GM21381 (cell line): ENCODE results near the gene KRT78.

Experiments used
- ATAC-seq: cut with Tn5 transposase; IDR thresholded peaks from one replicate; pipeline ENCODE4 v1.9.1; 2021; ENCODE audit warnings: mild to moderate bottlenecking, moderate library complexity; ENCODE audit not compliant: unreplicated experiment

Gene KRT78

DNA sequence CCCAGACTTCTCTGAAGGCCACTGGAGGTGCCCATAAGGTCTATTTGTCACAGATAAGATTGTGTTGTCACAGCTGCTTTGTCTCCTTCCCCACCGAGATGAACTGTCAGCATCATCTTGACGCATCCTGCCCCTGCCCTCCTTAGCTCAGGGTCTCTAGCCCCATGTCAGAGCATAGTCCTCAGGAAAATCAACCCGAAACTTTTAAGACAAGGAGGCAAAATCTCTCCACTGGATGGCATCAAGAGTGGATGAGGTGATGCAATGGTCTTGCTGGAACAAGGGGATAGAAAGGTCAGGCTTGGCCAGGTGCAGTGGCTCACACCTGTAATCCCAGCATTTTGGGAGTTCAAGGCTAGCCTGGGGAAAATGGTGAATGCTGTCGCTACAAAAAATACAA lies 22.8 kb downstream of the KRT78 start:
- no peak for ATAC-seq

DNA sequence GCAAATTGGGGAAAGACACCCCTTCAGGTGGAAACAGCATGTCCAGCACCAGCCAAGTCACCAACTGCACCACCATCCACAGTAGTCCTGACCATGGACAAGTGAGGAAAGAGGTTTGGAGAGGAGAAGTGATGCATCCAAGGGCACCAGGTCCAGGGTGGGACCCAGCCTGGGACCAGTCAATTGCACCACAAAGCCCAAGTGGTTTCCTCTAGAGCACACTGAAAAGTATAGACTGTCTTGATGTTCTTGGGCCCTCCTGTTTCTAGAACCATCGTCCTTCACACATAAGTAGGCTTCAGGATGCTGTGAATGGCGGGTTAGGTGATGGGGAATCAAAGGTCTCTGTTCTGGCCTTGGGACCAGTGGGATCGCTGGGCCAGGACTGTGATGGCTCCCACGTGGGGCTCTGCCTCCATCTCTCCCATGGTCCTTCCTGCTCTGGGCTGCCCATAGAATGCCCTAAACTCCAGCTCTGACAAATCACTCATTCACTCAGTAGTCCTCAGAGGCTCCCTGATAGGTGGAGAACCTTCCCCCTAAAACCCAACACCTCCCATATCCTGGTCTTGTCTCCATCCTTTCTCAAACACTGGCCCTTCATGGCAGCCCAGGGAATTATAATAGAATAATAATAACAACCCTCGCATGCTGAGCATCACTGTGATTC lies 23.9 kb downstream of the KRT78 start:
- no peak for ATAC-seq

DNA sequence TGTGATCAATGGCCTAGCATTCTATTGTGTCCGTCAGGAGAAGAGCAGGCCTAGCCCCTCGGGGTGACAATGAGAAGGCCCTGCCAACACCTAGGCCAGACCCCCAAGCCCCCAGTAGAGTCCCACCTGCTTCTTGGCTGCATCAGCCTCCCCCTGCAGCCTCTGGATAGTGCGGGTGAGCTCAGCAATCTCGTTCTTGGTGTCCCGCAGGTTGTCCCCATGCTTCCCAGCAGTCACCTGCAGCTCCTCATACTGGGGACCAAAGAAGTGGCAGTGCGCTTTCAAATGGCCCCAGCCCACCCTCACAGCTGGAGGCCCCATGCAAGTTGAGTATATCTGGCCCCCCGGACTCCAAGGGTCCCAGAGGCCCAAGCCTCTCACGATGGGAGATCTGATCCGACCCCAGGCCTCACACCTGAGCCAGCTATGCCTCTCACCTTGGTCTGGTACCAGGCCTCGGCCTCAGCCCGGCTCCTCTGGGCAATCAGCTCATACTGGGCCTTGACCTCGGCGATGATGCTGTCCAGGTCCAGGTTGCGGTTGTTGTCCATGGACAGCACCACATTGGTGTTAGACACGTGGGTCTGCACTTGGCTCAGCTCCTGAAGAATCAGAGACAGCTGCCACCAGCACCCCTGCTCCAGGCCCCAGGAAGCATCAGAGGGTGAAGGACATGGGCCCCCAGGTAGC lies 24.9 kb downstream of the KRT78 start:
- ATAC-seq = no peak

DNA sequence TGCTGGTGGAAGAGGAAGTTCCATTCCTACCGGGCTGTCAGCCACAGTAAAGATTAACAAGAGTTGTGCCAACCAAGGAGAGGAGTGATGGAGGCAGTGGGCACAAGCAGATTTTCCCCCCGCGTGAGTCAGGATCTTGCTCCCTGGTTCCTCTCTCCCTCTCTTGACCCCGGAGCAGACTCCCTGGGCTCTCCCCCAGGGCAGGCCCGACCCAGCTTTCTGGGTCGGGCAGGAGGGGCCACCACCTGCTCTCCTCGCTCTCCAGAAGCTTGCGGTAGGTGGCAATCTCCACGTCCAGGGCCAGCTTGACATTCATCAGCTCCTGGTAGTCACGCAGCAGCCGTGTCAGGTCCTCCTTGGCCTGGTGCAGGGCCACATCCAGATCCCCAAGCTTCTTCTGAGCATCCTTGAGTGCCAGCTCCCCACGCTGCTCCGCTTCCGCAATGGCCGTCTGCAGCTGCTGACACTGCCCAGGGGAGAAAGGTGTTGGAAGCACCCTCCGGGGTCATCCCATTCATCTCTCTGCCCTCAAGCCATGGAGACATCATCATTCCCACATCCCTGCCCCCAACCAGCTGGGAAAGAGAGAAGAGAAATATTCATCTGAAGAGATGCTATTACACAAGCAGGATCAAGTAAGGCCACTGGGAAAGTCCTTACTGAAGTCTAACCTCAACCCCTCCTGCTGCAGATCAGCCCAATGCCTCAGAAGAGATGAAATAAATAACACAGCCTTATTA lies 25.9 kb downstream of the KRT78 start:
- no peak for ATAC-seq

DNA sequence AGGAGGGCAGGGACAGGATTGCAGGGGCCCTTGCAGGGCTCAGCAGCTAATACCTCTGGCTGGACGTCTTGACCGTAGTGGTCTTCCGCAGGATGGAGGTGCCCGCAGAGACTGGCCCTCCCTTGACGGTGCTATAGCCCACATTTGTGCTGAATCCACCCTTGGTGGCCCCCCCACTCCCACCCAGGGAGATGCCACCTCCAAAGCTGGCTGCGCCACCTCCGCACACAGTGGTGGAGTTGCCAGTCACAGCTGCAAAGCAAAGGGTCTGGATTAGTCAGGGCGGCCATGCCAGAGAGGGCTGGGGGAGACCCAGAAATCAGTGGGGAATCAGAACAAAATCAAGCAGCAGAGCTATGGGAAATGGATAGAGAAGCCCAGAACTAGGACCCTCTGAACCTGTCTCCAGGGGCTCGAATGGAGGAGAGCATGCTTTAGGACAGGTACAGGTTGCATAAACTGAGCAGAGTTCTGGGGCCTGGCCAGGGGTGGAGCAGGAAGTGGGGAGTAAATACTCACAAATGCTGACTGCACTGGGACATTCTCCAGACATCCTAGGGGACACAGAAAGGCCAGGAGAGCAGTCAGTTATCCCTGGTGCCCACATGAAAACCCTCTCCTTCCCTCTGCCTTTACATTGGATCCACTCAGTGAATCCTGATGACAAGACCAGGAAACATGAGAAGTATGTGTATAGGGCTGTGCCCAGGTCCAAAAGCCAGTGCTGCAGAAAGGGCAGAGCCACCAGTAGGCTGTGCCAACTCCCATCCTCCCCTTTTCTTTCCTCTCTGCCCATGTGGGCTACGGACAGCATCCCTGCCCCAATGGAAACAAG lies 26.8 kb downstream of the KRT78 start:
- ATAC-seq = no peak

DNA sequence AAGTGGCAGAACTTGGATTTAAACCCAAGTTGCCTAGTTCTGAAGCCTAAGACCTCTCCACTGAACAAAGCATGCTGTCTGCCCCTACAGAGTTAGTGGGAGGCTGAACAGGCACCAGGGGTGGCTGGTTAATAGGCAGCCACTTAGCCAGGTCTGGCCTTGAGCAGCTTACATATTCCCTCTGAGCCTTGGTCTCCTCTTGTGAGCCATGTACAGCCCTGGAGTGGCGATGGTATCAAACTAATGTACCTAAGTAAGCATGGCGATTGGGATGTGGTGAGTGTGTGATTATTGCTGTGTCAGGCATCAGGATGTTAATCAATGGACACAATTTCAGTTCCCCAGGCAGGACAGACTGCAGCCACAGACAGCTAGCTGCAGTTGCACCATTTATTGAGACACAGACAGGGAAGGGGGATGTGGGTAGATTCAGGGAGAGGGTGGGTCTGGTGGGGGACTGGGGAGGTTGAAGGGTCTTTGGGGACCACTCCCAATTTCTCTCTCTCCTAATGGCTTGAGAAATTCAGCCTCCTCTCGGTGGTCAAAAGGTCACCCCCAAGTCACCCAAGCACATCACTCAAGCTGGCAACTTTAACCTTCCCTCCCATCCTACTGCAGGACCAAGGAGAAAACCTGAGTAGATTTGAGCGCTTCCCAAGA lies 27.6 kb downstream of the KRT78 start:
- ATAC-seq = no peak

DNA sequence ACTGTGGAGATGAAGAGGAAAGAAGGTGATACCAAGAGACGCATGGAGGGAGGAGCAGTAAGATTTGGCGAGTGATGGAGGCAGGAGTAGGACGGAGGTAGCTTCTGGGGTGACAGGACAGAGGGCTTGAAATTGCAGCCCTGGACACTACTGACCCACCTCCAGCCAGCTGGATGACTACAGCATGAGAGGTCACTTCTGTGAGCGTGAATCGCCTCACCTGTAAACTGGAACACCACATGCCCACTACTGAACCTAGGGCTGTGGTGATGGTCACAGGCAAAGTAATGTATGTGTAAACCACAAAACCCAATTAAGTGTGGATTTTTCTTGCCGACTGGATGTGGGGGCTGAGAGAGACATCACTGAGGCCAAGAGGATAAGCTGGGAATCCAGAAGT lies 28.3 kb downstream of the KRT78 start:
- ATAC-seq = no peak

DNA sequence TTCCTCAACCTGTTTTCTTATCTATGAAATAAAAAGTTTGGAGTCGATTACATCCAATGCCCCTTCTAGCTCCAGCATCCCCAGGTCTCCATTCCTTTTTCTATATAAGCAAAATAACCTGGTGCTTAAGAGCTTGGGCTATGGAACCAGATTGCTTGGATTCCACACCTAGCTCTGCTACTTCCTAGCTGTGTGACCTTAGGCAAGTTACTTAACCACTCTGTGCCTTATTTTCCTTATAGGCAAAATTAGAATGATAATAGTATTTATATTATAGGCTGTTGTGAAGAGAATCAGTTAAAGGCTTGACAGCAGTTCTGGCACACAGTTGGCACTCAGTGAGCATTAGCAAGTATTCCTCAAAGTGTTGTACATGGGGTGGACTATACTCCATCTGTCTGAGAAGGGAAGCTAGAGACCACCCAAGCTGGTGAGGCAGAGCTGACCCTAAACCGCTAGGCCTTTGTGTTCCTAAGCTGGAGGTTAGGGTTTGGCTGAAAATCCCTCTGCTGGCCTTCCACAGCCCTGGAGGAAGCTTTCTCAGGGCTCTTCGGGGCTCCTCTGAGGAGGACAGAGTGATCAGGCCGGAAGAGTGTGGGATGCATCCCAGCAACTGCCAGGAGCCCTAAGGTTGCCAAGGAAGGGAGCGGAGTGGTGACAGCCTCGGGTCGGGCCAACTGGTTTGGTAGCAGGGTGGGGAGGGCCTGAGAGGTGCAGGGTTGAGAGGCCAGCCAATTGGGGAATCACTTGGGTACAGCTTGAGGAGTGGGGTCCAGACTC lies 28.9 kb downstream of the KRT78 start:
- ATAC-seq = no peak

DNA sequence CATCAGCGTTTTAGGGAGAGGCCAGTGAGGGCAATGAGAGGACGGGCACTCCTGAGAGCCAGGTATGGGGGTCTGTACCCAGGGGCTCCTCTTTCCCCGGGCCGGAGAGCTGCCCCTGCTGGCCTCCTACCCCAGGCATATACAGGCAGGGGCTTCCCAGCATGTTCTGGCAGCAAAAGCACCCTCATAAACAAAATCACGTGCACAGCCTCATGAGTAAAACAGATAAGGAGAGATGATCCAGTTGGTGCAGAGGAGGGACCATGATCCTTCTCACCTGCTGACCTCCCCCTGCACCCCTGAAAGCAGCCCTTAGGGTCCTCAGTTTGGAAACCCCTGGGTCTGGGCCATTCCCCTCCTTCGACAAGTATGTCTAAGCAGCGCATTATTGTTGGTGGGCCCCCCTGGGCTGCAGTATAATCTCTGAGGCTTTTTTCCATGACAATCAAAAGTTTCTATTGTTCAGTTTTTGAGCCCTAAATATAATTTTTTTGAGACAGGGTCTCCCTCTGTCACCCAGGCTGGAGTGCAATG lies 29.8 kb downstream of the KRT78 start:
- ATAC-seq = no peak

DNA sequence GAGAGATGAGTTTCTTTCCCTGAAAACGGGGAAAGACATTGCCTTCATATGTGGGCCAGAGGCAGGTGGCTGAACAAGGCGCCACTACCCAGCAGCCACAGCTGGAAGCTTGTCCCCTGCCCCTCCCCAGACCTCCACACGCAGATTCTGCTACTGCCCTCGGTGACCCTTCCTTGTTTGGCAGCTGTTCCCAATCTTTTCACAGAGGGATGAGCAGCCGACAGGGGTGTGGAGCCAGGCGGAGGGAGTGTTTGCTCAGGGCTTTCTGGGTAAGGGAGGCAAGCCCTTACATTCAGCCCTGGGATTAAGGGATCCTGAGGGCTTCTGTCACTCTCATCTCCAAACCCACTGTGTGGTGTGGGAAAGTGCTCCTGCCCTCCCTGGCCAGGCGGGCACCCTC lies 30.4 kb downstream of the KRT78 start:
- no peak for ATAC-seq

DNA sequence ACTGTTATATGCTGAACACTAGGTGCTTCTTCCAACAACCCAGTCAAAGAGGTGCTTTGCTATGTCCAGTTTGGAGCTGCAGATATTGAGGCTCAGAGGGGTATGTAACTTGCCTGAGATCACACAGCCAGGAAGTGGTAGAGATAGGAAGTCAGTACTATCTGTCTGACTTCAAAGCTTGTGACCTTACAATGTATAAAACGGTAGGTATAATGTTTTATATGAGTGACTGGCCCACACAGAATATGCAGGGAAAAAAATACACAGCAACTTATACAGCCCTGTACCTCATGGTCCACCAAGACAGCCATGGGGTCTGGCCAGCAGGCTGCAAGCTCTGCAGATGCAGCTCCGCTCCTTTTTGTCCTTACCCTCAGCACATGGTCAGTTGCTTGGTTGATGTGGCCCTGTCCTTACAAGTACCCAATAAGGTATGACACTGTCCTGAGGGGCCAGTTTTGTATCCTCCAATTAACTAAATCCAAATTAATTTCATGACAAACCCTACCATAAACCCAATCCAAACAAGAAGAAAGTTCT lies 31.0 kb downstream of the KRT78 start:
- no peak for ATAC-seq

DNA sequence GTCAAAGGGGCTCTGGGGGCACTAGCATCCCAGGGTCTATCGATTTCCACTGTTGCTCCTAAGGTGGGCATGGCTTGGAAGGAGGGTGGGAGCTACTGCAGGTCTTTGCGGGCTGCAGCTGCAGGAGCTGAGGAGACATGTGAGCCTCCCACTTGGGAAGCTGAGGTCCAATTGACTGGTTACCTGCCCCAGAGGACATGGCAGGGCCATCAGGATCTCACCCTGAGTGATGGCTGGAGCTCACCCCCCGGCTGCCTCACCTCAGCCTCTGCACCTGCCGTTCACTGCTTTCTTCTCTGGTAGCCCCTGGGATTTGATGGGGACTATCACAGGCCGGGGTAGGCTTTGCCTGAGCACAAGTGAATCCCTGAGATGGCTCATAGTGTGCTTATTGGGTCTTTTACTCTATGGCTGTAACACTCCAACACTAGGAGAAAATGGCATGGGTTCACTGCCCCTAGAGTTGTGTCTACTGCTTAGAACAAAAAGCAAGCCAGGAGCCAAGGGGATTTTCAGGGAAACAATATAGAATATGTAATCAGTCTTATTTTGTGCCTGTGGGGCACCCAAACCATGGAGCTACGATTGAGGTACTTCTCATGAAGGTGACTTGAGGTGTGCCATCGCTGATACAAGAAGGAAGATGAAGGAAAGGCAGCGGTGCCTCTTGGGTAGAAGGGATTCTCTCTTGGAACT lies 31.6 kb downstream of the KRT78 start:
- ATAC-seq = no peak

DNA sequence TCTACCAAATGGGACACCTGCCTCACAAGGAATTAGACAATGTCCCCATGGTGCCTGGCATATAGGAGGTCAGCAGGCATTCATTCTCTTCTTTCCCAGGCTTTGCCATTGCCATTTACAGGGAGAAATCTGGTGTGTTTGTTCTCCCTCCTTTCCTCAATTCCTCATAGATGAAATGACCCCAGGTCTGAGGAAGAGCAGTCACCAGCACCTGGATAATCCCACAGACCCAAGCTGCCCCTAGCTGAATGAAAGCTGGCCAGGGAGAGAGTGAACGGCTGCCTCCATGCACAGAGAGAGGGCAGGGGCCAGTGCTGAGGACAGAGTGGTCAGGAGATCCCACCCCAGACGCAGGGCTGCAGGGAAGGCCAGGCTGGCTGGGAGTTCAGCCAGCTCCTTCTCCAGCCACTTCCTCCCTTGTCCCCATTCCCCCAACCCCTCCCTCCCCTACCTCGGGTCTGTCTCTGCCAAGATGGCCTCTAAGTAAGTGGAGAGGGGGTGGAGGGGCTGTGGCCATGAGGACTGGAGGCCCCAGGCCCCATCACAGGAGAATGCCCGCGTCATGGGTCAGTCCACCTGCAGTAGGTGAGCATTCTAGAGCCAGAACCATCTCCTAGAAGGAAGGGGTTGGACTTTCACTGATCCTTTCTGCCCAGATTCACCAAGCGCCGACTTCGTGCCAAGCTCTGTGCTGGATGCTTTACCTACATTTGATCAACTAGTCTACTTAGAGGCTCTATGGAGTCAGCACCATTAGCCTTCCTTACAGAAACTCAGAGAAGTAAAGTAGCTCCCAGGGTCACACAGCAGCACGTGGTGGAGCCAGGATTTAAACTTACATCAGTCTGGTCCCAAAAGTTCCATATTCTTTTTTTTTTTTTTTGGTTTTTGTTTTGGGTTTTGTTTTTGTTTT lies 32.9 kb downstream of the KRT78 start:
- no peak for ATAC-seq

DNA sequence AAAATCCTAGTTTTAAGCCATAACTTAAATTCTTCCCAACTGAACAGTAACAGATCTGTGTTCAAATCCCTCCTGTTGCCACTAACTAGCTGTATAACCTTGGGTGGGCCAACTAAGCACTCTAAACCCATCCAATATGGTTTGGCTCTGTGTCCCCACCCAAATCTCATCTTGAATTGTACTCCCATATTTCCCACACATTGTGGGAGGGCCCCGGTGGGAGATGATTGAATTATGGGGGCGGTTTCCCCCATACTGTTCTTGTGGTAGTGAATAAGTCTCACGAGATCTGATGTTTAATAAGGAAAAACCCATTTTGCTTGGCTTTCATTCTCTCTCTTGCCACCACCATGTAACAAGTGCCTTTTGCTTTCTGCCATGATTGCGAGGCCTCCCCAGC lies 33.6 kb downstream of the KRT78 start:
- no peak for ATAC-seq

DNA sequence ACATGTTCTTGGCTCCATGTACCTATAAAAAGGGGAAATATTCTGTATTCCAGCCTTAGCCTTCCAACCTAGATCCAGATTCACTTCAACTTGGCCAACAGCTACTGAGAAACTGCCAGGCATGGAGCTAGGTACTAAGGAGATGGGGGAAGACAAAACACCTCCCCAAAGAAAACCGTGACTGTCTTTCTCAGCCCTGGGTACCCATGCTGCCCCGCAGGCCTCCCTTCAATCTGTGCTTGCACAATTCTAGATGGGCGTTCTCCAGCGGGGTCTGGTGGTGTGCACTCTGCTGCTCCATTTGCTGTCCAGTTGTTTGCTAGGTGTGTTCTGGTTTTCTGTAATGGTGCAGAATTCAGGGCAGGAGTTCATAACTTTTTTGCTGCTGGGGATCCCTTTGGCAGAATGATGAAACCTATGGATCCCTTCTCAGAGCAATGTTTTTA lies 34.1 kb downstream of the KRT78 start:
- ATAC-seq = no peak

DNA sequence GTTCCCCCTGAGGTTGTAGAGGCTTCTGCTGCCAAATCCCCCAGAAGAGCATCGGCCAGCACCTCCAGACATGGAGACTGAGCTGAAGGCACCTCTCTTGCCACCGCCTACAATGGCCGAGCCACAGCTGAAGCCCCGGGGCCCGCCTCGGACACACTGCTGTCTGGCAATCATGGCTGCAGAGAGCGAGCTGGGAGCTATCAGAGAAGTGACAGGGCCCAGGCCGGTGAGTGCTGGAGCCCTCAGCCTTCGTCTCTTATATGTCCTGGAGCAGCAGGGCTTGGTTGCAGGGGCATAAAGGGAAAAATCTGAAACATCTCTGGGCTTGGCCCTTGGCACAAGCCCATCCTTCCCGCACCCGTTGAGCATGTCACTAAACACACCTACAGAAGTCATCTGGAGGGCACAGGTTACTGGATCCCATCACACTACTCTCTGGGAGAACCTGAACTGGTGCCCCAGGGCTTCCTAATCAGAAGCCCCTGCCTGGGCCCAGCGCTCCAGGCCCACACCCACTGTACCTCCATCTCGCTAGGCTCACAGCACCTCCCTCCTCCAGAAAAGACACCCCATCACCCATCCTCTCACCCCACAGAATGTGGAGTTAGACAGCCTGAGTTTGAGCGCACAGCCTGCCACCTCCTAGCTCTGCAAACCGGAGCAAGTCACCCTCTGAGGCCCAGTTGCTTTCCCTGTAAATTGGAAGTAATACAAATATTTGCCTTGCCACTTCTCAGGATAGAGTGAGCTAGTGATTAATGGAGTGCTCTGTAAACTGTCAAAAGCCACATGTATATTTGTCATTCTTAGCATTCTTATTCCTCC lies 34.7 kb downstream of the KRT78 start, which contains the start of gene KRT4:
Gene KRT4 (minus strand): TSS at position 232 of the 825 bp plus-strand sequence. CDS start 58 bp downstream, at position 174.
- no peak for ATAC-seq
